GM12801 (cell line): Measurements from ENCODE around the gene MYO16.

Experiments used
- TF ChIP-seq, protein P1 (sequence below): IDR thresholded peaks from one replicate; pipeline ENCODE4 v1.5.1; 2011; ENCODE audit warnings: control low read depth; ENCODE audit not compliant: insufficient read length; ENCODE audit errors: extremely low read depth

The MYO16 gene

DNA sequence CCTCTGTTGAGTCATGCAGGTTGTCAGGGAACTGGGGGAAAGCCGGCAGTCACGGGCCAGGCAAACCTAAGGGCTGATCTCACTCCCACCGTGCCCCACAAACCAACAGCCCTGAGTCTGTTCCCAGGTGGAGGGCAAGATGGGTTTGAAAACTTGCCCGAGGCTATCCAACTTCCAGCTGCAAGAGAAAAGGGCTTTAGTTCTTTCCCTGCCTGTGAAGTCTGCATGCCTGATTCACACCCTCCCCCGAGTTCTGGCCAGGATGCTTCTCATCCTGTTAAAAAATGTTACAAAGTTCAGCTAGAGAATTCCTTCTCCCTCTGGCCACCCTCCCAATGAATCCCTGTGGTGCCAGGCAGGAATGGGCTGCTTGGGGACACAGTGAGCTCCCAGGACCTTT lies 33.1 kb downstream of the MYO16 start:
- TF ChIP-seq, protein P1, sequence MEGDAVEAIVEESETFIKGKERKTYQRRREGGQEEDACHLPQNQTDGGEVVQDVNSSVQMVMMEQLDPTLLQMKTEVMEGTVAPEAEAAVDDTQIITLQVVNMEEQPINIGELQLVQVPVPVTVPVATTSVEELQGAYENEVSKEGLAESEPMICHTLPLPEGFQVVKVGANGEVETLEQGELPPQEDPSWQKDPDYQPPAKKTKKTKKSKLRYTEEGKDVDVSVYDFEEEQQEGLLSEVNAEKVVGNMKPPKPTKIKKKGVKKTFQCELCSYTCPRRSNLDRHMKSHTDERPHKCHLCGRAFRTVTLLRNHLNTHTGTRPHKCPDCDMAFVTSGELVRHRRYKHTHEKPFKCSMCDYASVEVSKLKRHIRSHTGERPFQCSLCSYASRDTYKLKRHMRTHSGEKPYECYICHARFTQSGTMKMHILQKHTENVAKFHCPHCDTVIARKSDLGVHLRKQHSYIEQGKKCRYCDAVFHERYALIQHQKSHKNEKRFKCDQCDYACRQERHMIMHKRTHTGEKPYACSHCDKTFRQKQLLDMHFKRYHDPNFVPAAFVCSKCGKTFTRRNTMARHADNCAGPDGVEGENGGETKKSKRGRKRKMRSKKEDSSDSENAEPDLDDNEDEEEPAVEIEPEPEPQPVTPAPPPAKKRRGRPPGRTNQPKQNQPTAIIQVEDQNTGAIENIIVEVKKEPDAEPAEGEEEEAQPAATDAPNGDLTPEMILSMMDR, result no peak

GRCh38 chr13:108663710-108664109 lies 34.3 kb downstream of the MYO16 start:
- TF ChIP-seq, protein P1, result no peak

GRCh38 chr13:108667205-108667604 lies 37.8 kb downstream of the MYO16 start:
- TF ChIP-seq, protein P1, result no peak

GRCh38 chr13:108669381-108669780 lies 40.0 kb downstream of the MYO16 start:
- TF ChIP-seq, protein P1, result no peak

DNA sequence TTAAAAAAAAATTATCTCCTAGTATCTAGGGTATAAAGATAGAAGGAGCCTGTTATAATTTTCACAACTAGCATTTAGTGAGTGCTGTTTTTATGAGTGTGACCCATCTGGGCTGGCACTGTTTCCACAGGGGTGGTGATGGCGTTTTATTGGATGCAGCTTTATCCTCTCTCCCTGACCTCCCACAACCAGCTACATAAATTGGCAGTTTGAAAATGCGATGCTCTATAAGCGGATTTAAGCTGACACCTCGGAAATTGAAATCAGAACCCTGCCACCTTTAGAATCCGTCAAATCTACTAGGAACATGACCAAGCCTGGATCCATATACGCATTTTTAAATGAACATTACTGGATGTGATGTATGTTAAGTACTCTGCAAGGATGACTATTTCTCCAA lies 44.9 kb downstream of the MYO16 start:
- TF ChIP-seq, protein P1, result no peak

DNA sequence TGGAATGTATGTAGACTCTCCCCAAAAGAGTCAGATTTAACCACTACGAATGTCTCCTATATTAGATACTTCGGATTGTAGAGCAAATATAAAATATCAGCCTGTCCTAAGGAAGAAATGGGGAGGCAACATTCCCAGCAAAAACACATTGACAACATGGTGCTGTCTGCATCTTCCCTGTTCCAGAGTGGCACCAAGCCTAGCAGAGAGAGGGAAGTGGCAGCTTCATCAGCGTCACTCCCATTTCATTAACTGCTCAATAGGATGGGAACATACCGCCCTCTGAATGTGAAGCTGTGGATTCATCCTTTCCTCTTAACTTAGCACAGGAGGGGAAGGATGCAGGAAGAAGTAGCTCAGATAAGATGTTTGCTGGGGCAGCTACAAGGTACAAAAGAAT lies 45.4 kb downstream of the MYO16 start:
- TF ChIP-seq, protein P1, result no peak

GRCh38 chr13:108676620-108677019 lies 47.2 kb downstream of the MYO16 start:
- TF ChIP-seq, protein P1, result no peak

DNA sequence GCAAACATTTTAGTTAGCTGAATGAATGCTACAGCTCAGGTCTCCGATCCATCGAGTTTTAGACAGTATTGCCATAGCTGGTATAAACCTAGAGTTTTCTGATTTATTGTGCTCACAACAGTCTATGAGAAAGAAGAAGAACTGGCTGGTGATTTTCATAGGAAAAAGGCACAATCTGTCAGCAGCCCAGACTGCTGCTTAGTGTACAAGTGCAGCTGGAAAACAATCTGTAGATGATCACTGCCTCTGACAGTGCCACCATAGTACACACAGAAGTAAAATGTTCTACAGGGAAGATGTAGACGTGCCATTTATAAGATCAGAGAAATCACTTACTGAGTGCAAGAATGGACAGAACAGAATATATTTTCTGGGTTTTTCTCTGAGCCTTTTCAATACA lies 48.4 kb downstream of the MYO16 start:
- TF ChIP-seq, protein P1, result no peak
